Measurements from ENCODE around the gene LRMDA.
"Not testable (repeated sequence)": the region's sequence is repeated elsewhere in the genome, so short reads cannot be mapped to it uniquely, and the experiment has no call there.

The LRMDA gene

DNA sequence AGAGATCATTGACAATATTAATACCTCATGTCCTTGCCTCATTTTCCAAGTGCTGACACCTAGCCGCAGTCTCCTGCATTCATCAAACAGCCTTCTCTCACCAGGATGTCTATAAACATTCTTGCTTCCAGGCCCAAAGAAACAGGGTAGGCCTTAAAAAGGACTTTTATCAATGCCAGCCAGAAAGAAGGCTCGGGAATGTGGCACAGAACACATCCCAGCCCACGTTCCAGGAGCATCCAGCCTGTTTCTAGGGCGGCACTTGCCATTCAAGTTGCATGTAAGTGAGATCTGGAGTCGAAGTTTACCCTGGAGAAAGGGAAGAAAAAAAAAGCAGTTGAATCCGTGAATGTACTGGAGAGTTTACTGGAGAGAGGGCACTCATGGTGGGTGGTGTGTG, 1123.1 kb downstream of the LRMDA start:
- no peak for DNase-seq

- no peak for DNase-seq
Observed at GRCh38 chr10:76555067-76555670, 1123.7 kb downstream of the LRMDA start.

- no peak for DNase-seq
Observed at GRCh38 chr10:76557366-76557765, 1125.9 kb downstream of the LRMDA start.

- DNase-seq, result no peak
Observed at GRCh38 chr10:76558586-76558985, 1127.2 kb downstream of the LRMDA start.

DNA sequence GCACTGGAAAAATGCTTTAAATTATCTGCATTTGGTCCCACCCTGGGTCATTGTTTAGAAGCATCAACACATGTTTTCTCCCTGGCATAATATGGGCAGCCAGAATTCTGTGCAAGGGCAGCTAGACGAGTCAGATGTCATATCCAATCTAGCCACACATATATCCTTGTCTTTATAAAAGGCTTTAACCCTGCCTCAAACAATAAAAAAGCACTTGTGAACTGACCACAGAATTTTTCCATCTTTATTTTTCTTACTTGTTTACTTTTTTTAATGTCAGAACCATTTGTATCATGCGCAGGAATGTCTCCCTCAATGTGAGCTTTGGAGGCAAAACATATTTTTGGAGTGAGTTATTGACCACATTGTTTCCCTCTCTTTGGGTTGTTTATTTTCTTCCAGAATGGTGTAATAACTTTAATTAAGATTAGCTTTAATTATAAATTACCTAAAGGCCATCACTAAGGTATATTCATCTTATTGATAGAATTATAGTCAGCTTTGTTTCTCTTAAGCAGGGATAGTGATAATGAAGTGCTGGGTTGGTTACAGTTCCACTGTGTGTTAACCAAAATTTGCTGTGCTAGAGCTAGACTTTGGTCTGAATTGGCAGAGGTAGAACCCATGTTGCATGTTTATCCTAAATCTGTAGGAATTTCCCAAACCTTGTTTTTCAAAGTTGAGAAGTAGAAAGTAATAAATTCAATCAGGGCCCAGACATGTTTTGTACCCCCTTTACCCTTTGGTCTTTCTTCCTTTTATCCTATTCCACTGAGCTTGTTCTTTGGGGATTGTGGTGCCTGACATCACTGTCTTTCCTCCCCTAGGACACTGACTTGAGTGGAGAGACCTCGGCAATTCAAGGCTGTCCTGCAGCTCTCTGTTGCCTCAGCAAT, 1127.8 kb downstream of the LRMDA start:
- DNase-seq, result no peak

- DNase-seq, result no peak
Observed at GRCh38 chr10:76559892-76560220, 1128.4 kb downstream of the LRMDA start.

- DNase-seq, result no peak
Observed at GRCh38 chr10:76560338-76560737, 1128.9 kb downstream of the LRMDA start.

DNA sequence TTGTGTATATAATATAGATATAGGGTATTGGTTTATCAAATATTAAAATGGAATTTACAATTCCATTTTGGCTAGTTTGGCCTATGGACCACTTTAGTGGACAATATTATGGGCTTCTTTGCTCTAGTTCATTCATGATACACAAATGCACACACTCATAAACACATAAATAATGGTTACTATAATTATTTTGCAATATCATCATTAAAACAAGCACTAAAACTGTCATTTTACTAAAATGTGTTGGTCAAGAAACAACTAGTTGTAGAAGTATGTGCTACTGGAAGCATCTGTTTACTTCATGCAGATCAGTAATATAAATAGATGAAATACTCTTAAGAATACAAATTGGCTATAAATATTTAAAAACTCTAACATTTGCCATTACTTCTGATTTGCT, 1131.9 kb downstream of the LRMDA start:
- no peak for DNase-seq

- DNase-seq, result no peak
Observed at GRCh38 chr10:76572021-76572420, 1140.6 kb downstream of the LRMDA start.

GRCh38 chr10:76576276-76576962, 1145.0 kb downstream of the LRMDA start:
- DNase-seq, result no peak

GRCh38 chr10:76577455-76577854, 1146.0 kb downstream of the LRMDA start:
- no peak for DNase-seq

- DNase-seq, result no peak
Observed at GRCh38 chr10:76581506-76582256, 1150.3 kb downstream of the LRMDA start.

DNA sequence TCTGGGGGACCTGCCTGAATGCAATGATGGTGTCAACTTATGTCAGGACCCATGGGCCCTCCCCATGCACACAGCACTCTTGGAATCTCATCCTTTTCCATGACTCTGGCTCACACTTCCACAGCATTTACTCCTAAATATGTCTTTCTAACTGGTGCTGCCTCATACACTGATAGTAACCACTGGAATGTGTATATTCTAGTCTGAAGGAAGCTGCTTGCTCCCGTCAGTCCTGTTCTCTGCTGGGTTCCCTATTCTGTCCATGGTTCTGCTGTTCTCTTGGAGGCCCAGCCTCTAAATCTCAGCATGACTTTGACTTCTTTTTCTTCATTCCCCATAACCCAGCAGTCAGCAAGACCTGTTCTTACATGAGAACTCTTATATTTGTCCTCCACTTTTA, 1151.1 kb downstream of the LRMDA start:
- no peak for DNase-seq

DNA sequence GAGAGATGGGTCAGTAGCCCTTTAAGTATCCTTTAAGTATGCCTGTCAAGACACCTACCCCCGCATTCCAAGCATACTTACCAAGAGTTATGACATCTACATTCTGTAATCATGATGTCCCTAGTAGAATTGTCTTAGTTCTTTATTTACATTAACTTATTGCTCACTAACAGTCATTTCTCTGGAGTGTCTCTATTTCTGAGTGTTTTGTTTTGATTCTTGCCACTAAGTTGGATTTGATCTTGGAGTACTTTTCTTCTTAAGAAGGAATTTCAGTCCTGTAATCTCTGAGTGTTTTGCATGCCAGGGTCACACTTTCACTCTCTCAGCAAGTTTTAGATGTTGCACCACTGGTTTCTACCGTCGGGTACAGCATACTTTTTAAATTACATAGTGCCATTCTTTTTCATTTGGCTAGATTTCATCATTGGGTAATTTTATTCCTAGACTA, 1152.3 kb downstream of the LRMDA start:
- no peak for DNase-seq

- not testable (repeated sequence) for DNase-seq
Observed at GRCh38 chr10:76584466-76584865, 1153.0 kb downstream of the LRMDA start.
